ENCODE data around the gene FAM210A.
"Not testable (repeated sequence)": the region's sequence is repeated elsewhere in the genome, so short reads cannot be mapped to it uniquely, and the experiment has no call there.

The FAM210A gene

GRCh38 chr18:13696961-13697360 lies 29.4 kb downstream of the FAM210A start:
- DNase-seq = no peak

- not testable (repeated sequence) for DNase-seq
Measured at GRCh38 chr18:13695337-13695736, 31.0 kb downstream of the FAM210A start.

- DNase-seq = not testable (repeated sequence)
Measured at GRCh38 chr18:13690060-13690459, 36.3 kb downstream of the FAM210A start.

- no peak for DNase-seq
Measured at GRCh38 chr18:13688191-13689136, 37.9 kb downstream of the FAM210A start.

- DNase-seq = no peak
Measured at GRCh38 chr18:13684546-13684945, 41.8 kb downstream of the FAM210A start.

DNA sequence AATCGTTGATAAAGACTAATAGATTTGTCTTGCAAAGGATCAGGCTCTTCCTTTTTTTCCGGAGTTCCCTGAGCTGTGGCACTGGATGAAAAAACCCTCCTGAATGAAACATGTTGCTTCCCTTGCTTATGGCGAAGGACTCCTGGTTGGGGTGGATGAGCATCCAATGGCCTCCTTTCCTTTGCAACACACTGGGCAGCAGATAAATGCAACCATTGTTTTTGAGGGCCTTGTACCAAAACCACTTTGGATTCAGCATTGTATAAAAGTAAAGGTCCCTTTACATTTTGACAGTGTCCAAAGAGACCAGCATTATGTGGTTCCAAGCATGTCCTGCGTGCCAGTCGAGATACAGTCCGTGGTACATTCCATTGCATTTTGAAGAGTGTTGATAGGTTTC lies 44.7 kb downstream of the FAM210A start:
- DNase-seq = no peak

DNA sequence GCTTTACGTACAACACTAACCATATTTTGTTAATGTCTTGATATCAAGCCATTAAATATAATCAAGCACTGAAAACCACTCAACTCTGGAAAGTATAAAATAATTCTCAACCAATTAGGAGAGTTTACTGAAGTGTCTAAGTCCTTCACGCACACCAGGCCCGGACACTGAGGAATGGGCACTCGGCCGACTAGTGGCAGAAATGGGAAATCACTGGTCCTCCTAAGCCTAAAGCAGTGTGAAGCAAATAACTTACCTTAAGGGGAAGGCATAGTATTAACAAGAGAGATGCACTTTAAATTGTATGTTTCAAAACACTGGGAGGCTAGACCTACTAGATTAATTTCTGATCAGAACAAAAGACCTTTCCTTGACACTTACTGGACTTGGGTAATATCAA lies 45.7 kb downstream of the FAM210A start:
- peak; percentile 54 for DNase-seq

DNA sequence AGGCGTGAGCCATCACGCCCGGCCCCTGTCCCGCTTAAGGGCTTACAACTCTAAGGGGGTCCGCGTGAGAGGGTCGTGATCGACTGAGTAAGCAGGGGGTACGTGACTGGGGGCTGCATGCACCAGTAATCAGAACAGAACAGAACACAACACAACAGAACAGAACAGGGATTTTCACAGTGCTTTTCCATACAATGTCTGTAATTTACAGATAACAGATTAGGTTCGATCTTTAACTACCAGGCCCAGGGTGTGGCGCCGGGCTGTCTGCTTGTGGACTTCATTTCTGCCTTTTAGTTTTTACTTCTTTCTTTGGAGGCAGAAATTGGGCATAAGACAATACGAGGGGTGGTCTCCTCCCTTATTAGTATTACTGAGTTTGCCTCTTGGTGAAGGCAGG lies 49.0 kb downstream of the FAM210A start:
- DNase-seq = peak; percentile 51

- DNase-seq = peak; percentile 12
Measured at GRCh38 chr18:13676471-13676870, 49.9 kb downstream of the FAM210A start.

DNA sequence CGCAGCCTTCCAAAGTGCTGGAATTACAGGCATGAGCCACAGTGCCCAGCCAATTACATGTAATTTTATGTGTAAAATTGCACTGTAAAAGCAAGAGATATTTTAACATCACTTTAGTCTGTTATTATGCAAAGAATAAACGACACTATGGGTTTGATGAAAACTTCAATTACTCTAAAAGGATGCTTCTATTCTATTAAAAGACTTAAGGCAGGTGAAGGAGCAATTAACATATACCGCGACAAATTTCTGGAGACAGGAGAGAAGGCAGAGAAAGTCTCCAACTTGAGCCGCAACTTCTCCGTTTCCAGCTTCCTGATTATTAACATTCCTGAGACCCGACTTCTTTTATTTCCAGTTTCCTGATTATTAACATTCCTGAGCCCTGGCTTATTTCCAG lies 53.7 kb downstream of the FAM210A start:
- DNase-seq = peak; percentile 18

GRCh38 chr18:13661779-13662256 lies 64.5 kb downstream of the FAM210A start:
- no peak for DNase-seq

- no peak for DNase-seq
Measured at GRCh38 chr18:13661051-13661778, 65.1 kb downstream of the FAM210A start.

DNA sequence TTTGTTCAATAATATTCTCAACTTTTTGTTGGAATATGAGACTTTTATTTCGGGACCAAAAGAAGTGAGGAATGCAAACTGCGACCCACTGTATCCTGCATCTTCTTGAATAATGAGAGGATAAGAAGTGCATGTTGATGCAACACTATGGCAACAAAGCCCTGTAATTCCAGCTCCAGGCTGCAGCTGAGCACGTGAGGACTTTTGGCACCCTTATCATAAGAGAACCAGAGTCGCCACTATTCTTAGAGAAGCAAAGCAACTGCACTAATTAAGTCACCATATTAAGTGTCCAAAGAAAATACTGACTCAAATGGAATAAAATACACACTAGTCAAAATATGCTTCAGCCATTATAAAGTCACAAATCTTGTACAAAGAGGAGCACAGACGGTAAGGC lies 65.8 kb downstream of the FAM210A start:
- no peak for DNase-seq

GRCh38 chr18:13658436-13659204 lies 67.7 kb downstream of the FAM210A start:
- no peak for DNase-seq

- no peak for DNase-seq
Measured at GRCh38 chr18:13657974-13658373, 68.4 kb downstream of the FAM210A start.

DNA sequence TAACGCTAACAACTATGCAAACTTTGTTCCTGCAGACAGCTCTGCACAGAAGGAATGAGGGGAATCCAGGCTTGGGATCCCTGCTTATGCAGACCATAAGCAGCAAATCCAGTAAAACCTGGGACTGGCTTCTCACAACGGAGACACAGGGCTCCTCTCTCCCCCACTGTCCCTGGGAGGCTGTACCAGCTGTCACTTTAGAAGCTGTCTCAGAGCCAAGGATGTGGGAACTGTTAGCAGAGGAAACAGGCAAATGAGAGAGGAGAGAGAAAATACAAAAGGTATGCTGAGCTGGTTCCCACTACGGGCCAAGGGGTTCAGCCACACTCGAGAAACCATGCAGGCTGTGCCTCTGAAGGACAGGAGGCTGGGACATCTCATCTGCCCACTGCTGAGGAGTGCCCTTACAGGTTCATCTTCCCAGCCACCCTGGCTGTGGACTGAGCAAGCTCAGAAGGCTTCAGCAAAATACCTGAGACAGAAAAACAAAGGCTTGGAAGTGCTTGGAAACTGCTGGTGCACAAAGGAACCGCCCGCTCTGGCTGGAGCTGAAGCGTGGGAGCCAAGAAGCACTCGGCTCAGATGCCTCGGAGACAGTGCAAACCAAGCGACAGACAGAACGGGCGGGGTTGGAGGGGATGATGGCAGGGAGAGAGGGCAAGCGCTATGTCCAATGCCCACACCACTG lies 72.5 kb downstream of the FAM210A start:
- DNase-seq = no peak

DNA sequence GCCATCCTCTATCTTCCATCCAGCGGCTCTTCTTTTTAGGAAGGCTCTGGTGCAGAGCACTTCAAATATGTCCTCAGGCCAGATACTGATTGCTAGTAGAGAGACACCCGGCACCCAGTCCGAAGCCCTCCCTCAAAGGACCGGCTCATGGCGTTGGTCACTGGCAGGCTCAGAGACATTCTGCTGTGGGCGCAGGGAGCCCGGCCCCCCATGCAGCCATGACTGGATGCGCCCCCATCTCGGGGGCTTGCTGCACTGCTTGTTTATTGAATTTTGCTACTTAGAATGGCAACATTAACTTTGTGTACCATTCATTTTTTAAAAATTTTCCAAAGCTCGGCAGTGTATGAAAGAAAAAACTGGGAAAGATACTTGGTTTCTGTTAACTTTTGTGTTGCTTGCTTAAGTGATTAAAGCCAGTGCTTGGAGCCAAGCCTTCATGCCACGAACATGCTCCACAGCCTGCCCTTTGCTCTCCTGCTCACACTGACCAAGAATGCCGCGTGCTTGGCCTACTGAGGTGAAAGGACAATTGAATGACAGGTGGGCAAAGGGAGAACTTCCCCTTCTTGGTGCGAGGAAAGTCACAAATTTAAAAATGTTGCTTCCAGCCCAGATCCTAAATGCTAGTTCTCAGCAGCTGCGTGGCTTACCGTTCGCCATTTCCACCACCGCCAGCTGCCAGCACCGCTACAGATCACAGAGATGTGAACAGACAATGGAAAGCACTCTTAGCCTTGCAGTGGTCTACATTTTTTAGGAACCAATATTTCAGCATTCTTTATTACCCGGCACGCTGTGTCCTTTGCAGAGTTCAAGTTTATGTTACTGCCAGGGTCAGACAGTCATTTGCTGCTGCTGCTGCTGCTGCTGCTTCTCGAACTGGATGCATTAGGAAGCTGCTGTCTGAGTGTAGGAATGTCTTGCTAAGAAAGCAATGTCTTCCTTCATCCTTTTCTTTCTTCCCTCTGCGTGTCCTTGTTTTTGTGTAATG lies 76.7 kb downstream of the FAM210A start:
- no peak for DNase-seq

DNA sequence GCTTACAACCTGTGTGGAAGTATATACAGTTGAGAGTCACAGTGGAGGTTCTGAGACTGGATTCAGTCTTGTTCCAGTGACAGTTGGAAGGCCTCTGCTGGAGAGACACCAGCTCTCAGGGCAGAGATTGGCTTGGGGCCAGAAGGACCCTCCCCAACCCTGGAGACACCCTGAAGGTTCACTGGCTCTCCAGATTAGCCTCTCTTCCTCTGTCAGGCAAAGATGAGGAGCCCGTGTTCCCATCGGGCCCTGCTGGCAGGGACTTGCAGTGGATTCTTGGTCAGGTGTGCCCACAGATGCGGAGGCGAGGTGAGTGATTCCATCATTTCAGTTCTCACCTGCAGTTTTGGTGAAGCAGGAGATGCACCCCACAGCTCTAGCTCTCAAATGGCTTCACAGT lies 78.6 kb downstream of the FAM210A start:
- DNase-seq = no peak

GRCh38 chr18:13646633-13647032 lies 79.7 kb downstream of the FAM210A start:
- no peak for DNase-seq

- DNase-seq = no peak
Measured at GRCh38 chr18:13645093-13645492, 81.3 kb downstream of the FAM210A start.

DNA sequence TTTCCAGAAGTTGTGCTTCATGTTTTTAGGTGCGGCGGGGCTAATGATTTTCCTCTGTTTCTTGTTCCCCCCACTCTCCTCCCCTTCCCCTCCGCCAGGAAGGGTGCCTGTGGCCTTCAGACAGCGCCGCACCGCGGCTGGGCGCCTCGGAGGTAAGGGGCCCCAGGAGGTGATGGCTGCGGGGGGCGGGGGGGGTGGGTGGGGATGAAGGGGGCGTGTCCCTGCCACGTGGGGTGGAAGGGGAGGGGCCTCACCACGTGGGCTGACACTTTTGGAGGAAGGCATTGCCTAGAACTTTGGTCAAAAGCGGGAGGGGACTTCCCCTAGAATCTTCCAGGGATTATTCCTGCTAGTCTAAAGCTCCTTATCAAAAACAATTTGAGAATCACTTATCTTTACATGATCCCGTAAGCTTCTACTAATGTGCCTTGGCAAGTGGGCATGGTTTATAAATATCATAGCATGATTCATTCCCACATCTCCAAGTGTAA lies 83.1 kb downstream of the FAM210A start:
- no peak for DNase-seq
